Fibroblast of lung (primary cell): ENCODE results near the gene ANKRD45.

Experiments
- EZH2 ChIP-seq: IDR thresholded peaks from 2 replicates; pipeline ENCODE4 v1.5.1; 2012; ENCODE audit warnings: low read length, control low read depth, mild to moderate bottlenecking; ENCODE audit errors: missing control alignments
- TF ChIP-seq, protein P1 (sequence below), 2 donors: IDR thresholded peaks in 1 of 2; conservative IDR thresholded peaks in 1 of 2; 1 replicate in 1 of 2; 2 replicates in 1 of 2; pipeline ENCODE4 v1.5.1; 2011 to 2012; ENCODE audit warnings: low read length in 2 of 2, control low read depth in 1 of 2, inconsistent platforms in 1 of 2, low read depth in 1 of 2, mild to moderate bottlenecking in 1 of 2

DNA sequence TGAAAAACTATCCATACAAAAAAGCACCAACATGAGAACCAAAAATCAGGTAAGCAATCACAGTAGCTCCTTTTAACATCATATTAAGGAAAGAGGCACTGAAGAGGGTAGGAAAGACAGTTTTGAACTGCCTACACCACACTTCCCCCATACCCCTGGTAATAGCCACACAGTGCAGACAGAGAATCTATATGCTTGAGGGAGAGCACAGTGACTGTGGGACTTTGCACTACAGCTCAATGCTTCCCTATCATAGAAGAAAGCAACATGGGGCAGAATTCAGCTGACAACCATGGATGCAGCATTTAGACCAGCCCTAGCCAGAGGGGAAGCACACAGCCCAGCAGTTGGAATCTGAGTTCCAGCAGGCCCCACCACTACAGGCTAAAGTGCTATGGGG, 42.4 kb downstream of the ANKRD45 start:
- TF ChIP-seq, protein P1, sequence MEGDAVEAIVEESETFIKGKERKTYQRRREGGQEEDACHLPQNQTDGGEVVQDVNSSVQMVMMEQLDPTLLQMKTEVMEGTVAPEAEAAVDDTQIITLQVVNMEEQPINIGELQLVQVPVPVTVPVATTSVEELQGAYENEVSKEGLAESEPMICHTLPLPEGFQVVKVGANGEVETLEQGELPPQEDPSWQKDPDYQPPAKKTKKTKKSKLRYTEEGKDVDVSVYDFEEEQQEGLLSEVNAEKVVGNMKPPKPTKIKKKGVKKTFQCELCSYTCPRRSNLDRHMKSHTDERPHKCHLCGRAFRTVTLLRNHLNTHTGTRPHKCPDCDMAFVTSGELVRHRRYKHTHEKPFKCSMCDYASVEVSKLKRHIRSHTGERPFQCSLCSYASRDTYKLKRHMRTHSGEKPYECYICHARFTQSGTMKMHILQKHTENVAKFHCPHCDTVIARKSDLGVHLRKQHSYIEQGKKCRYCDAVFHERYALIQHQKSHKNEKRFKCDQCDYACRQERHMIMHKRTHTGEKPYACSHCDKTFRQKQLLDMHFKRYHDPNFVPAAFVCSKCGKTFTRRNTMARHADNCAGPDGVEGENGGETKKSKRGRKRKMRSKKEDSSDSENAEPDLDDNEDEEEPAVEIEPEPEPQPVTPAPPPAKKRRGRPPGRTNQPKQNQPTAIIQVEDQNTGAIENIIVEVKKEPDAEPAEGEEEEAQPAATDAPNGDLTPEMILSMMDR (conservative IDR thresholded peaks at IDR 0.05 in 1 of 2, IDR thresholded peaks at IDR 0.05 in 1 of 2; ENCODE audit: low read depth in 1 of 2, low read length in 2 of 2) = no peak
- no peak for TF ChIP-seq EZH2
